Left ventricle myocardium inferior (tissue), 1 donor: ENCODE data around the gene CAPNS1. TPM values are rescaled to one million over a fixed set of nuclear protein-coding genes. Genes with fewer than 3 reads are reported as not detected.

ENCODE experiments used
- DNase-seq: peaks from one replicate; pipeline ENCODE4 v3.0.0-alpha.2; 2020
- H3K27ac ChIP-seq: fragments of 200-600 bp; replicated peaks from 2 replicates; pipeline ENCODE4 v1.8.0; 2021
- H3K27me3 ChIP-seq: fragments of 200-600 bp; 2 replicates; pipeline ENCODE4 v1.8.0; 2021; ENCODE audit warnings: low read depth
- H3K36me3 ChIP-seq: fragments of 200-600 bp; 2 replicates; pipeline ENCODE4 v1.8.0; 2021
- H3K4me1 ChIP-seq: fragments of 200-600 bp; 2 replicates; pipeline ENCODE4 v1.8.0; 2021
- H3K4me3 ChIP-seq: fragments of 200-600 bp; 2 replicates; pipeline ENCODE4 v1.8.0; 2021; ENCODE audit warnings: mild to moderate bottlenecking, moderate library complexity
- H3K9me3 ChIP-seq: fragments of 200-600 bp; replicated peaks from 2 replicates; pipeline ENCODE4 v1.8.0; 2021
- intact Hi-C: fragments of 100-400 bp; cut with micrococcal nuclease; formaldehyde crosslinking; loops from one replicate; pipeline ENCODE4 v1.11.0; 2022
- long read RNA-seq: library from polyadenylated mRNA; unstranded; transcript quantifications from one replicate; pipeline ENCODE4 v2.0.0, GENCODE V29; 2021
- total RNA-seq: library from RNA; stranded (reverse); fragmentation: NEBNext Ultra II Directional; extraction: Animal tissue kit (Norgen Biotek cat#: 25700); gene quantifications from one replicate; pipeline ENCODE4 v1.2.1, GENCODE V29; 2021
- TF ChIP-seq, protein P1 (sequence below): fragments of 200-600 bp; IDR thresholded peaks from 2 replicates; pipeline ENCODE4 v1.8.0; 2021; ENCODE audit warnings: antibody characterized with exemption, mild to moderate bottlenecking, borderline replicate concordance
- donor health status: DM: no; HTN: yes; CAD: no; lungs with severe emphysema.

The CAPNS1 gene
- 767 TPM for total RNA-seq
- long read RNA-seq, transcript CAPNS1-201 (11 exons, 1,918 nt), result major isoform, 122 of 230 reads
- long read RNA-seq, partial matches to known transcripts, result 54 of 230 reads
- long read RNA-seq, other reads (novel, unspliced or antisense), result 54 of 230 reads

DNA sequence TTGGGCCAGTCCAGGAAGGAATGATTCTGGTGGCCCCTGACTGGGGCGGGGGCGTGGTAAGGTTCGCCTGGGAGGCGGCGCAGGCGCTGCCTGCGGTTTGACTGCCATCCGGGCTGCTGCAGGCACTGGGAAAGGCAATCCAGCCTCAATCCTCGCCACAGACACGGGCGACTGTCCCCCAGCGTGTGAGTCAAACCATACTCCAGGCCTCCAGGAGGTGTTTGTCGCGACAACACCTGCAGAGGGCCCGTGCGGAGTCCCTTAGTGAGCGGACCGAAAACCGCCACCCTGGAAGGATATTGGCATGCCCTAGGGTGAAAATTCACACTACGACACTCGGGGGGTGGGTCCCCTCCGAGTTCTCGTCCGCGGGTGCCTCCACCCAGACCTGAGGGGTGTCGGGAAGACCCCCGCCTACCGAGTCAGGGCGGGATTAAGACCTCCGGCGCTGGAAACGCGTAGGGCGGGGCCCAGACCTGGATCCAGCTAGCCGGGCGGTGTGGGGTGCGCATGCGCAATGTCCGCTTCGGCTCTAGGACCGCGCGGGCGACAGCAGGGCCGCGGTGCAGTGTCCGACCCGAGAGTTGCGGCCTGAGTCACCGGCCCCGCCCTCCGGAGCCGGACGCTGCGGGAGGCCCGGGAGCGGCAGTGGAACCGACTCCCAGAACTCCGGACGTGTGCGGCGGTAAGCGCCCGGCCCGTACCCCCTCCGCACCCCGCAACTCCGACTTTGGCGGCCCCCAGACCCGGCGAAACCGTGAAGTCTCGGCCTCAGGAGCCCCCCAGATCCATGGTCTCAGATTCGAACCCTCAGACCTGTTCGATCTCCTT is at the start of gene CAPNS1:
CAPNS1 (plus strand) TSS at position 594 of the 831 bp plus-strand sequence. CDS start 946 bp downstream, outside the sequence.
- no peaks in the 10 kb centered on the region for H3K27me3 ChIP-seq
- peak; percentile 99 for DNase-seq
- intact Hi-C loops, result no loop called here
- TF ChIP-seq, protein P1, sequence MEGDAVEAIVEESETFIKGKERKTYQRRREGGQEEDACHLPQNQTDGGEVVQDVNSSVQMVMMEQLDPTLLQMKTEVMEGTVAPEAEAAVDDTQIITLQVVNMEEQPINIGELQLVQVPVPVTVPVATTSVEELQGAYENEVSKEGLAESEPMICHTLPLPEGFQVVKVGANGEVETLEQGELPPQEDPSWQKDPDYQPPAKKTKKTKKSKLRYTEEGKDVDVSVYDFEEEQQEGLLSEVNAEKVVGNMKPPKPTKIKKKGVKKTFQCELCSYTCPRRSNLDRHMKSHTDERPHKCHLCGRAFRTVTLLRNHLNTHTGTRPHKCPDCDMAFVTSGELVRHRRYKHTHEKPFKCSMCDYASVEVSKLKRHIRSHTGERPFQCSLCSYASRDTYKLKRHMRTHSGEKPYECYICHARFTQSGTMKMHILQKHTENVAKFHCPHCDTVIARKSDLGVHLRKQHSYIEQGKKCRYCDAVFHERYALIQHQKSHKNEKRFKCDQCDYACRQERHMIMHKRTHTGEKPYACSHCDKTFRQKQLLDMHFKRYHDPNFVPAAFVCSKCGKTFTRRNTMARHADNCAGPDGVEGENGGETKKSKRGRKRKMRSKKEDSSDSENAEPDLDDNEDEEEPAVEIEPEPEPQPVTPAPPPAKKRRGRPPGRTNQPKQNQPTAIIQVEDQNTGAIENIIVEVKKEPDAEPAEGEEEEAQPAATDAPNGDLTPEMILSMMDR, result peak; percentile 39
- H3K27ac ChIP-seq, result peak within 1 kb of the TSS; percentile 98
- no peaks in the 10 kb centered on the region for H3K9me3 ChIP-seq
- H3K4me3 ChIP-seq, result peak within 1 kb of the TSS; percentile 86
- H3K4me1 ChIP-seq, result peaks cover 43% of the 10 kb centered on the region
- H3K36me3 ChIP-seq, result peaks cover 30% of the 10 kb centered on the region

DNA sequence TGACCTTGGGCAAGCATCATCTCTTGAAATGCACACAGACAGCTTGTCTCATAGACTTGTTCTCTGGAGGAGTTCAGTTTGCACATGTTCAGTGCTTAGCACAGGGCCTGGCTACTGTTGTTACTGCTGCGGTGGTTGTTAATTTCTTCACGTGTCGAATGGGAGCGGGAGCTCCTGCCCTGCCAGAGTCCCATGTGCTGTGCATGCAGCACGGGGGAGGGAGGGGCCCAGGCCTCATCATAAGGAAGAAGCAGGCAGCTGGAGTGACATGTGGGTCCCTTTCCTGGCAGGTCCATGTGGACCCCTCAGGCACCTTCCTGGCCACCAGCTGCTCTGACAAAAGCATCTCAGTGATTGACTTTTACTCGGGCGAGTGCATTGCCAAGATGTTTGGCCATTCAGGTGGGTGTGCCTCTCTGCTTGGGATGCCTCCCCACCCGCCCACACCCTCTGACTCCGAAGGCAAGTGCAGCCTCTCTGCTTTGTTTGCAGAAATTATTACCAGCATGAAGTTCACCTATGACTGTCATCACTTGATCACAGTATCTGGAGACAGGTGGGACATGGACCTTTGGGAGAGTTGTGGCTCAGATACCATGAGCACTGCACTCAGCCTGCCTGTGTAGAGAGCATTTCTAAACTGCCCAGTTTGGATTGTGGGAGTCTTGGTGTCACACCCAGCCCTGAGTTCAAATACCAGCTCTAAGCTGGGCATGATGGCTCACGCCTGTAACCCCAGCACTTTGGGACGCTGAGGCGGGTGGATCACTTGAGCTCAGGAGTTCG is 48.8 kb upstream of the CAPNS1 start:
- no peaks in the 10 kb centered on the region for H3K36me3 ChIP-seq

DNA sequence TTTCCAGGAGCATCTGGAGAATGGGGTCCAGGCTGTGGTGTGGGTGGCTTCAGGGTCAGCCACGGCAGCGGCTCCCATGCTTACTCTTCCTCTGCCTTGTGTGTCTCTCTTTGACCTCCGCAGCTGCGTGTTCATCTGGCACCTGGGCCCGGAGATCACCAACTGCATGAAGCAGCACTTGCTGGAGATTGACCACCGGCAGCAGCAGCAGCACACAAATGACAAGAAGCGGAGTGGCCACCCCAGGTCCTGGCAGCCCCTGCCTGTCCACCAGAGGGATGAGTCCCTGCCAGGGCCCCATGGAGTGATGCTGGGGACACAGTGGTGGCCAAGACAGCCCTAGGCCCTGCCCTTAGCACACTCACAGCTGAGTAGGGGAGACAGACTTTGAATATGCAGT is 47.3 kb upstream of the CAPNS1 start:
- no peak for DNase-seq
- Histone ChIP-seq H3K27me3 (no peaks in the 10 kb centered on the region), H3K27ac (no peak overlapping the region), H3K4me3 (no peak overlapping the region), H3K36me3 (no peaks in the 10 kb centered on the region), H3K9me3 (no peaks in the 10 kb centered on the region), H3K4me1 (peaks cover 23% of the 10 kb centered on the region)
- TF ChIP-seq, protein P1, result no peak
- intact Hi-C loops, result no loop called here

More for the DNA sequence above, 48.8 kb upstream of the CAPNS1 start:
- DNase-seq, result no peak
- intact Hi-C loops, result no loop called here
- no peaks in the 10 kb centered on the region for H3K27me3 ChIP-seq
- H3K4me3 ChIP-seq, result no peak overlapping the region
- no peaks in the 10 kb centered on the region for H3K9me3 ChIP-seq
- TF ChIP-seq, protein P1, result no peak
- peaks cover 13% of the 10 kb centered on the region for H3K4me1 ChIP-seq
- no peak overlapping the region for H3K27ac ChIP-seq

GRCh38 chr19:36093146-36093662 is 46.7 kb upstream of the CAPNS1 start:
- intact Hi-C loops, result no loop called here
- DNase-seq, result no peak
- Histone ChIP-seq H3K9me3 (no peaks in the 10 kb centered on the region), H3K4me3 (no peak overlapping the region), H3K27ac (peak overlapping the region; percentile 73), H3K4me1 (peaks cover 25% of the 10 kb centered on the region), H3K27me3 (no peaks in the 10 kb centered on the region), H3K36me3 (no peaks in the 10 kb centered on the region)
- TF ChIP-seq, protein P1, result no peak

DNA sequence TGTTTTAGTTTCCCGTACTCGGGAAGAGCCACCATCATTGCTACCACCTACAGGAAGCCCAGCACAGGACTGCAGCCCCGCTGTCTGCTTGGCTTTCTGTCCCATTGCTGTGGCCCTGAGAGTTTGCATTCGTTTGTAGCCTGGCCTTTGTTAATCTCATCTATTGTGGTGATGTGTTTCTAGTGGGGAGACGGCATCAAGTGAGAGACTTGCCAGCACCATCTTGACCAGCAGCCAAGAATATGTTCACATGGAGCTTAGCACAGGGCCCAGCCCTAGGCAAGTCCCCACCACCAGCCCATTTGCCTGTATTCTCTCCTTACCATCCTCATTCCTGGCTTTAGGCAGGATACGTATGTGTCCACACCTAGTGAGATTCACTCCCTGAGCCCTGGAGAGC is 46.2 kb upstream of the CAPNS1 start:
- peak overlapping the region; percentile 73 for H3K27ac ChIP-seq
- H3K36me3 ChIP-seq, result no peaks in the 10 kb centered on the region
- peaks cover 25% of the 10 kb centered on the region for H3K4me1 ChIP-seq
- TF ChIP-seq, protein P1, result no peak
- DNase-seq, result peak; percentile 33
- H3K9me3 ChIP-seq, result no peaks in the 10 kb centered on the region
- intact Hi-C loops, result no loop called here
- H3K4me3 ChIP-seq, result no peak overlapping the region
- H3K27me3 ChIP-seq, result no peaks in the 10 kb centered on the region
